Right lobe of liver (tissue), 6 donors: ENCODE results near the gene KRT40. TPM values are rescaled to one million over a fixed set of nuclear protein-coding genes. Genes with fewer than 3 reads are reported as not detected.

Experiments used
- ATAC-seq, 4 donors: fragments of 200-7000 bp; cut with Tn5 transposase; one replicate each; pipeline ENCODE4 v1.9.1; 2020; ENCODE audit warnings: mild to moderate bottlenecking in 4 of 4, moderate library complexity in 4 of 4
- DNase-seq, 3 donors: peaks; one replicate each; pipeline ENCODE4 v3.0.0-alpha.2; 2020
- H3K27ac ChIP-seq, 3 donors: fragments of 200-600 bp; one replicate each; pipeline ENCODE4 v1.8.0; 2022
- H3K27me3 ChIP-seq, 2 donors: fragments of 200-600 bp; one replicate each; pipeline ENCODE4 v1.8.0; 2022
- H3K36me3 ChIP-seq, 4 donors: fragments of 200-600 bp; sonication (generic) in 1 of 4; one replicate each; pipeline versions ENCODE4 v1.5.1 to v1.8.0; 2017 to 2022; ENCODE audit warnings: control low read depth in 1 of 4
- H3K4me1 ChIP-seq, 4 donors: fragments of 200-600 bp; sonication (generic) in 1 of 4; one replicate each; pipeline versions ENCODE4 v1.5.1 to v1.8.0; 2017 to 2022; ENCODE audit warnings: control low read depth in 1 of 4
- H3K4me3 ChIP-seq, 3 donors: fragments of 200-600 bp; one replicate each; pipeline ENCODE4 v1.8.0; 2022
- H3K9me3 ChIP-seq, 4 donors: fragments of 200-600 bp; sonication (generic) in 1 of 4; one replicate each; pipeline versions ENCODE4 v1.5.1 to v1.8.0; 2017 to 2022; ENCODE audit warnings: control low read depth in 1 of 4
- CTCF ChIP-seq, 4 donors: fragments of 200-600 bp in 3 of 4; fragments of 450-650 bp in 1 of 4; IDR thresholded peaks; one replicate each; pipeline versions ENCODE4 v1.5.1 to v1.8.0; 2016 to 2022; ENCODE audit warnings: antibody characterized with exemption in 4 of 4, mild to moderate bottlenecking in 2 of 4
- POLR2A ChIP-seq: fragments of 450-650 bp; IDR thresholded peaks from one replicate; pipeline ENCODE4 v1.6.1; 2017; ENCODE audit warnings: antibody characterized with exemption, mild to moderate bottlenecking
- WGBS: methylation state at CpG from one replicate; pipeline ENCODE4 v1.1.6; 2018; ENCODE audit warnings: low coverage, low lambda C conversion rate; ENCODE audit not compliant: insufficient coverage; ENCODE audit errors: missing lambda C conversion rate; 5-methylcytosine and 5-hydroxymethylcytosine counted together
- intact Hi-C, 2 donors: fragments of 100-400 bp; cut with DNase I; formaldehyde crosslinking; loops; one replicate each; pipeline versions ENCODE4 v1.11.2 to v1.14.1; 2022
- total RNA-seq, 6 experiments: library from RNA; depleted of rRNA in 2 of 6; stranded (reverse); fragments of >200 nt in 2 of 6; fragmentation: NEBNext Ultra II Directional in 3 of 6; extraction: Animal tissue kit (Norgen Biotek cat#: 25700) in 3 of 6; gene quantifications; one replicate each; pipeline versions ENCODE4 v1.1.0 to v1.2.4, GENCODE V29; 2016 to 2023
- donor health status: DM: no; HTN: yes; CAD: no.
- donor health status: DM: no; HTN: no; CAD: no.
- donor health status: DM: no; HTN: no; CAD: no.
- donor health status: DM: no; HTN: yes; CAD: no.
- donor health status: DM: no; HTN: yes; CAD: no.

Gene KRT40
- total RNA-seq, 6 experiments from 2014 or later, result not detected

- ATAC-seq, result no peak
- H3K27ac ChIP-seq, result no peak overlapping the region
- no peaks in the 10 kb centered on the region for H3K27me3 ChIP-seq
- no peaks in the 10 kb centered on the region for H3K36me3 ChIP-seq
- H3K4me1 ChIP-seq, result no peaks in the 10 kb centered on the region
- no peaks in the 10 kb centered on the region for H3K9me3 ChIP-seq
- no peak for TF ChIP-seq CTCF (IDR thresholded peaks at IDR 0.05)
- no peak for DNase-seq
- H3K4me3 ChIP-seq, result no peak overlapping the region
- intact Hi-C loops, result no loop called here
- 70% methylated on average over 1 of the region's 1 CpG for WGBS
These were observed 25.8 kb upstream of the KRT40 start for GRCh38 chr17:41009936-41010335.

- Histone ChIP-seq H3K27ac (no peak overlapping the region), H3K27me3 (no peaks in the 10 kb centered on the region), H3K4me1 (no peaks in the 10 kb centered on the region), H3K4me3 (no peak overlapping the region), H3K36me3 (no peaks in the 10 kb centered on the region), H3K9me3 (no peaks in the 10 kb centered on the region)
- TF ChIP-seq POLR2A (no peak), CTCF (IDR thresholded peaks at IDR 0.05) (no peak)
- 37% methylated on average over 4 of the region's 4 CpGs for WGBS
- ATAC-seq, result no peak
- DNase-seq, result no peak
- intact Hi-C loops, result no loop called here
These were observed 25.2 kb upstream of the KRT40 start for GRCh38 chr17:41009301-41009760.

GRCh38 chr17:41008811-41009210 lies 24.7 kb upstream of the KRT40 start, which contains the start of gene KRTAP3-1:
Gene KRTAP3-1 (minus strand): TSS chr17:41009128. CDS start chr17:41009074, 54 bp downstream.
- H3K4me1 ChIP-seq, result no peaks in the 10 kb centered on the region
- no peak within 1 kb of the TSS for H3K4me3 ChIP-seq
- H3K27me3 ChIP-seq, result no peaks in the 10 kb centered on the region
- WGBS, result 56% methylated on average over 6 of the region's 8 CpGs
- DNase-seq, result no peak
- ATAC-seq, result no peak
- no peak for TF ChIP-seq CTCF (IDR thresholded peaks at IDR 0.05)
- TF ChIP-seq POLR2A, result no peak
- H3K27ac ChIP-seq, result no peak within 1 kb of the TSS
- intact Hi-C loops, result no loop called here
- no peaks in the 10 kb centered on the region for H3K36me3 ChIP-seq
- no peaks in the 10 kb centered on the region for H3K9me3 ChIP-seq

GRCh38 chr17:41004397-41004796 lies 20.3 kb upstream of the KRT40 start:
- DNase-seq, result no peak
- Histone ChIP-seq H3K9me3 (no peaks in the 10 kb centered on the region), H3K4me3 (no peak overlapping the region), H3K4me1 (no peaks in the 10 kb centered on the region), H3K27ac (no peak overlapping the region), H3K27me3 (no peaks in the 10 kb centered on the region), H3K36me3 (no peaks in the 10 kb centered on the region)
- ATAC-seq, result no peak
- 68% methylated on average over 2 of the region's 3 CpGs for WGBS
- TF ChIP-seq CTCF (IDR thresholded peaks at IDR 0.05), result no peak
- no peak for TF ChIP-seq POLR2A
- intact Hi-C loops, result no loop called here

- no peak for DNase-seq
- Histone ChIP-seq H3K36me3 (no peaks in the 10 kb centered on the region), H3K27ac (no peak overlapping the region), H3K4me3 (no peak overlapping the region), H3K27me3 (no peaks in the 10 kb centered on the region), H3K4me1 (no peaks in the 10 kb centered on the region), H3K9me3 (no peaks in the 10 kb centered on the region)
- WGBS, result 33% methylated on average over 4 of the region's 4 CpGs
- ATAC-seq, result no peak
- intact Hi-C loops, result no loop called here
- TF ChIP-seq CTCF (IDR thresholded peaks at IDR 0.05) (no peak), POLR2A (no peak)
These were observed 19.8 kb upstream of the KRT40 start for GRCh38 chr17:41003926-41004325.
